Sigmoid colon (tissue), 7 donors: ENCODE data around the gene GTSF1L. TPM values are rescaled to one million over a fixed set of nuclear protein-coding genes. Genes with fewer than 3 reads are reported as not detected.

Source experiments
- DNase-seq: peaks from one replicate; pipeline ENCODE4 v3.0.0-alpha.2; 2019
- H3K27ac ChIP-seq, 4 donors: fragments of 200-600 bp; sonication (generic); one replicate each; pipeline ENCODE4 v1.5.1; 2016 to 2019; ENCODE audit warnings: mild to moderate bottlenecking in 1 of 4
- H3K27me3 ChIP-seq, 3 donors: fragments of 200-600 bp; sonication (generic); one replicate each; pipeline ENCODE4 v1.5.1; 2019; ENCODE audit warnings: mild to moderate bottlenecking in 1 of 3
- H3K36me3 ChIP-seq, 4 donors: fragments of 200-600 bp; sonication (generic); one replicate each; pipeline ENCODE4 v1.5.1; 2016 to 2019
- H3K4me1 ChIP-seq, 4 donors: fragments of 200-600 bp; sonication (generic); one replicate each; pipeline ENCODE4 v1.5.1; 2017 to 2019
- H3K4me3 ChIP-seq, 4 donors: fragments of 200-600 bp; sonication (generic); one replicate each; pipeline ENCODE4 v1.5.1; 2017 to 2019; ENCODE audit warnings: mild to moderate bottlenecking in 2 of 4, moderate library complexity in 1 of 4
- H3K9me3 ChIP-seq, 4 donors: fragments of 200-600 bp in 3 of 4; sonication (generic) in 3 of 4; one replicate each; pipeline versions ENCODE4 v1.5.1 to v1.6.1; 2013 to 2019
- EP300 ChIP-seq, 4 donors: sonication (generic); formaldehyde crosslinking; IDR thresholded peaks; one replicate each; pipeline ENCODE4 v1.6.1; 2017; ENCODE audit warnings: antibody characterized with exemption in 4 of 4
- POLR2A ChIP-seq, 2 donors: fragments of 450-650 bp; IDR thresholded peaks; one replicate each; pipeline ENCODE4 v1.6.1; 2016; ENCODE audit warnings: antibody characterized with exemption in 2 of 2, mild to moderate bottlenecking in 2 of 2, moderate library complexity in 2 of 2
- POLR2AphosphoS5 ChIP-seq, 4 donors: sonication (generic); formaldehyde crosslinking; IDR thresholded peaks; one replicate each; pipeline ENCODE4 v1.6.1; 2017; ENCODE audit warnings: antibody characterized with exemption in 4 of 4
- WGBS, 2 donors: extraction: QIAGEN DNeasy Blood & Tissue Kit; methylation state at CpG; one replicate each; pipeline ENCODE4 v1.1.7; 2013; 5-methylcytosine and 5-hydroxymethylcytosine counted together
- intact Hi-C: fragments of 100-400 bp; cut with DNase I; formaldehyde crosslinking; loops from one replicate; pipeline ENCODE4 v1.15.1; 2023
- polyA plus RNA-seq, 3 donors: library from polyadenylated mRNA; stranded (reverse); fragments of 200-250 nt; gene quantifications; one replicate each; pipeline ENCODE4 v1.2.3, GENCODE V29; 2013
- total RNA-seq, 4 donors: library from RNA; depleted of rRNA; stranded (reverse); fragments of >200 nt; gene quantifications; one replicate each; pipeline ENCODE4 v1.1.0, GENCODE V29; 2016
- TF ChIP-seq, protein P1 (sequence below), 4 experiments: fragments of 450-650 bp in 3 of 4; fragments of 200-600 bp in 1 of 4; IDR thresholded peaks; one replicate each; pipeline ENCODE4 v1.5.1; 2016 to 2019; ENCODE audit warnings: antibody characterized with exemption in 4 of 4, mild to moderate bottlenecking in 3 of 4, moderate library complexity in 2 of 4
- donor health status: healthy with polysubstance abuse.
- donor health status: Bipolar disorder and iron deficiency.
- donor health status: healthy.

GTSF1L gene
- total and polyA plus RNA-seq, 7 donors = 0.17 TPM; not detected in 6

DNA sequence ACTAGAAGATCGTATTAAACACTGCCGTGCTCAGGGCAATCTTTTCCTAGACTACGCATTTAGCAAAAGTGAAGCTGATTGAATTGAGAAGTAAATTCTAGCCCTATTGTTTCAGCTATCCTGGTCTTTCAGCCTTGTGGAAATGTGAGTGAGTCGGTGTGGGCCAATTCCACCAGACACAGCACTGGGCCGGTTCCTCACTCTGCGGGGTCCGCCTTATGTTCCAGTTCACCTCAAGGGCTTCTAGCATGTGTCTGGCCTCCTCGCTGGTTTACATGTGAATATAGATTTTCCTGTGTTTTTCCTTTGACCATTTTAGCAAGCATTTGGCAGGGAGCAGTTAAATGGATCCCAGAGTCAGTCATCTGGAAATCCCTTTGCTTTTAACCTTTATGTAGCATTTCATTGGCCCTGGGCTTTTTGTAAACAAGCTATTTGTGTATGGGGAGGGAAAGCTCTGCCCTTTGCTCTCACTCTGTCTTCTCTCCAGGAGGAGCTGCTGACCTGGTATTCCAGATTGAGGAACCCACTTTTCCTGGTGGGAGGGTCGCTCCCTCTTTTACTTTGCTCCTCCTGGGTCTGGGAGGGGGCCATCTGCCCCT, 12.4 kb upstream of the GTSF1L start:
- no peaks in the 10 kb centered on the region for H3K4me1 ChIP-seq
- H3K9me3 ChIP-seq = no peaks in the 10 kb centered on the region
- no peak overlapping the region for H3K4me3 ChIP-seq
- no peak overlapping the region for H3K27ac ChIP-seq
- no peak for DNase-seq
- no peak for TF ChIP-seq POLR2A (IDR thresholded peaks at IDR 0.05)
- TF ChIP-seq, protein P1, sequence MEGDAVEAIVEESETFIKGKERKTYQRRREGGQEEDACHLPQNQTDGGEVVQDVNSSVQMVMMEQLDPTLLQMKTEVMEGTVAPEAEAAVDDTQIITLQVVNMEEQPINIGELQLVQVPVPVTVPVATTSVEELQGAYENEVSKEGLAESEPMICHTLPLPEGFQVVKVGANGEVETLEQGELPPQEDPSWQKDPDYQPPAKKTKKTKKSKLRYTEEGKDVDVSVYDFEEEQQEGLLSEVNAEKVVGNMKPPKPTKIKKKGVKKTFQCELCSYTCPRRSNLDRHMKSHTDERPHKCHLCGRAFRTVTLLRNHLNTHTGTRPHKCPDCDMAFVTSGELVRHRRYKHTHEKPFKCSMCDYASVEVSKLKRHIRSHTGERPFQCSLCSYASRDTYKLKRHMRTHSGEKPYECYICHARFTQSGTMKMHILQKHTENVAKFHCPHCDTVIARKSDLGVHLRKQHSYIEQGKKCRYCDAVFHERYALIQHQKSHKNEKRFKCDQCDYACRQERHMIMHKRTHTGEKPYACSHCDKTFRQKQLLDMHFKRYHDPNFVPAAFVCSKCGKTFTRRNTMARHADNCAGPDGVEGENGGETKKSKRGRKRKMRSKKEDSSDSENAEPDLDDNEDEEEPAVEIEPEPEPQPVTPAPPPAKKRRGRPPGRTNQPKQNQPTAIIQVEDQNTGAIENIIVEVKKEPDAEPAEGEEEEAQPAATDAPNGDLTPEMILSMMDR (IDR thresholded peaks at IDR 0.05) = no peak
- TF ChIP-seq POLR2AphosphoS5 (IDR thresholded peaks at IDR 0.05) = no peak
- no peak for TF ChIP-seq EP300 (IDR thresholded peaks at IDR 0.05)
- no peaks in the 10 kb centered on the region for H3K36me3 ChIP-seq
- intact Hi-C loops = no loop called here
- H3K27me3 ChIP-seq = peaks cover 0 to 9% (median 0%) of the 10 kb centered on the region in 3 donors
- WGBS, 2 donors = 87 to 92% methylated on average over 9 of the region's 9 CpGs

DNA sequence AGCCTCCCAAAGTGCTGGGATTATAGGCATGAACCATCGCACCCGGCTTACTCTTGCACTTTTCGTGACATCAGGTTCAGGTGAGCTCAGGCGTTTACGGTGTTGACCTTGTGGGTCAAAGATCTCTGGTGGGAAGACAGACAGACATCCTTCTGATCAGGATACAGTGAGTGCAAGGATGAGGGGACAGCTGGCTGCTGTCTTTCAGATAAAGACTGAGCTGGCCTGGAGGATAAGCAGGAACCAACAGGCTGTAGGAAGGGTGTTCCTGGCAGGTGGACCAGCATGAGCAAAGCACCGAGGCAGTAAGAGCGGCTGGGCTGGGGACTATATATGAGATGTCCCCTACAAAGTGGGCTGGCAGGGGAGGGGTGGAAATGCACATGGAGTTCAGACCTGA, 11.1 kb upstream of the GTSF1L start:
- H3K27ac ChIP-seq = no peak overlapping the region
- intact Hi-C loops = no loop called here
- no peaks in the 10 kb centered on the region for H3K4me1 ChIP-seq
- TF ChIP-seq, protein P1 (IDR thresholded peaks at IDR 0.05) = no peak
- TF ChIP-seq POLR2AphosphoS5 (IDR thresholded peaks at IDR 0.05) (no peak), POLR2A (IDR thresholded peaks at IDR 0.05) (no peak), EP300 (IDR thresholded peaks at IDR 0.05) (no peak)
- H3K27me3 ChIP-seq = peaks cover 0 to 5% (median 0%) of the 10 kb centered on the region in 3 donors
- H3K4me3 ChIP-seq = no peak overlapping the region
- WGBS, 2 donors = 94% methylated on average over 7 of the region's 7 CpGs
- H3K9me3 ChIP-seq = no peaks in the 10 kb centered on the region
- DNase-seq = no peak
- no peaks in the 10 kb centered on the region for H3K36me3 ChIP-seq

DNA sequence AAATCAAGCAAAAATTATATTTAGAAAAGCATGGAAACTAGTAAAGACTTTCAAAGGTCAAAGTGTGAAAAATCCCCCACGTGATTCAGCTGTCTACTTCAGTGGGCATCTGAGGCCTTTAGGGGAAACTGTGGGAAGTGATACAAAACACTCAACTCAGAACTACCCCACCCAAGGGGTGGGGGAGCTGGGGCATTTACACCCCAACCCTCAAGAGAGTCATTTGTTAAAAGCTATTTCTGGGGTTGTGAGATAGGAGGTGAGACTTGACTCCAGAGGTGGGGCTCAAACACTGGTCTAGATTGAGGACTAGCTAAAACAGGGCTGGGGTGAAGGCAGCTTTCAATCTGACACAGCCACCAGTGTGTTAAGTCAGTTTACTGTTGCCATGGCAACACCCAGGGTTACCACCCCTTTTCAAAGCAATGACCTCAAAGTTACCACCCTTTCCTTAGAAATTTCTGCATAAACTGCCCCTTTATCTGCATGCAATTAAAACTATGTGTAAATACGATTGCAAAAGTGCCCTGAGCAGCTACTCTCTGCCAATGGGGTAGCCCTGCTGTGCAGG, 9.9 kb upstream of the GTSF1L start:
- no peak overlapping the region for H3K4me3 ChIP-seq
- intact Hi-C loops = no loop called here
- TF ChIP-seq, protein P1 (IDR thresholded peaks at IDR 0.05) = no peak
- TF ChIP-seq EP300 (IDR thresholded peaks at IDR 0.05) = no peak
- no peak overlapping the region for H3K27ac ChIP-seq
- WGBS, 2 donors = 38 to 40% methylated on average over 2 of the region's 2 CpGs
- no peaks in the 10 kb centered on the region for H3K36me3 ChIP-seq
- H3K9me3 ChIP-seq = no peaks in the 10 kb centered on the region
- peaks cover 0 to 5% (median 0%) of the 10 kb centered on the region in 3 donors for H3K27me3 ChIP-seq
- DNase-seq = no peak
- H3K4me1 ChIP-seq = no peaks in the 10 kb centered on the region

DNA sequence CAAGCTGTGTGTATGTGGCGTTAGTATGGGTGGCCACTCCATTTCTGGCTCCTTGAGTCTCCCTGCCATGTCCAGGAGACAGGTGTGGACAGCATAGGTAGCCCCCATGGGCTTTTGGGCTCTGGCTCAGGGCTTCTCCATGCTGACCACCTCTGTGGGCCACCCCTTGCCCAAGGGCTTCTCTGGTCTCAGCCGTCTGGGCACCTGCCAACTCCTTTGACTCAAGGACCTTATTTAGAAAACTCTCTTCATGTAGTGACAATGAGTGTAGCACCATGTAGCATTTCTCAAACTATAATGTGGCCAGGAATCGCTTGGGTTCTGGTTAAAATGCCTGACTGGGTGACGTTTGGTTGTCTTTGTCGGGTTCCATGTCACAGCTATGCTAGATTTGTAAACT, 5.1 kb upstream of the GTSF1L start:
- intact Hi-C loops = no loop called here
- H3K27ac ChIP-seq = no peak overlapping the region
- no peaks in the 10 kb centered on the region for H3K4me1 ChIP-seq
- 89 to 93% methylated on average over 5 of the region's 5 CpGs for WGBS, 2 donors
- H3K4me3 ChIP-seq = no peak overlapping the region
- H3K27me3 ChIP-seq = peaks cover 0 to under 1% (median 0%) of the 10 kb centered on the region in 3 donors
- DNase-seq = no peak
- H3K9me3 ChIP-seq = no peaks in the 10 kb centered on the region
- TF ChIP-seq POLR2A (IDR thresholded peaks at IDR 0.05) (no peak), POLR2AphosphoS5 (IDR thresholded peaks at IDR 0.05) (no peak), EP300 (IDR thresholded peaks at IDR 0.05) (no peak)
- TF ChIP-seq, protein P1 (IDR thresholded peaks at IDR 0.05) = no peak
- H3K36me3 ChIP-seq = no peaks in the 10 kb centered on the region

DNA sequence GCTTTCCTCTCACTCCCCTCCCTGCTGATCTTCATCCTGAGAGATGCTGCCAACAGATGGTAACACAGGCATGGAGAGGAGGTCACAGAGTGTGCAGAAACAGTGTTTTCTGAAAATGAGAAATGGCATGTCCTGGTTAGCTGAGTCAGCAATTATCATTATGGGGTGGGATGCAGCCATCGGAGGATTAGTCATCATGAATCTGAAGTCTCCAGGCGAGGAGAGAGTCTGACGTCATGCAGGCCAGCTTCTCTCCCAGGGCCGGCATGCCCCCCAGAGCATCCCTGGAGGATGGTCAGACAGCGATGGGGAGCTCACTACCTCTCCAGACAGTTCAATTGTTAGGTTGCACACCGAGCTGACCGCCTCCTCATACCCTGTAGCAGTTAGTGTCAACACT, 4.7 kb upstream of the GTSF1L start:
- Histone ChIP-seq H3K36me3 (no peaks in the 10 kb centered on the region), H3K4me3 (no peak overlapping the region), H3K9me3 (no peaks in the 10 kb centered on the region), H3K27ac (no peak overlapping the region), H3K4me1 (no peaks in the 10 kb centered on the region), H3K27me3 (no peaks in the 10 kb centered on the region)
- WGBS, 2 donors = 81 to 89% methylated on average over 7 of the region's 7 CpGs
- DNase-seq = no peak
- intact Hi-C loops = no loop called here
- TF ChIP-seq EP300 (IDR thresholded peaks at IDR 0.05) = no peak
- no peak for TF ChIP-seq POLR2A (IDR thresholded peaks at IDR 0.05)
- TF ChIP-seq POLR2AphosphoS5 (IDR thresholded peaks at IDR 0.05) = no peak
- TF ChIP-seq, protein P1 (IDR thresholded peaks at IDR 0.05) = no peak
